ENCODE measurements around the gene PRKAR1B. TPM values are rescaled to one million over a fixed set of nuclear protein-coding genes. Genes with fewer than 3 reads are reported as not detected.

PRKAR1B gene
- polyA plus RNA-seq, 1 of the 3 experiments (the other 2 are of a cell fraction) = 63.7 TPM

DNA sequence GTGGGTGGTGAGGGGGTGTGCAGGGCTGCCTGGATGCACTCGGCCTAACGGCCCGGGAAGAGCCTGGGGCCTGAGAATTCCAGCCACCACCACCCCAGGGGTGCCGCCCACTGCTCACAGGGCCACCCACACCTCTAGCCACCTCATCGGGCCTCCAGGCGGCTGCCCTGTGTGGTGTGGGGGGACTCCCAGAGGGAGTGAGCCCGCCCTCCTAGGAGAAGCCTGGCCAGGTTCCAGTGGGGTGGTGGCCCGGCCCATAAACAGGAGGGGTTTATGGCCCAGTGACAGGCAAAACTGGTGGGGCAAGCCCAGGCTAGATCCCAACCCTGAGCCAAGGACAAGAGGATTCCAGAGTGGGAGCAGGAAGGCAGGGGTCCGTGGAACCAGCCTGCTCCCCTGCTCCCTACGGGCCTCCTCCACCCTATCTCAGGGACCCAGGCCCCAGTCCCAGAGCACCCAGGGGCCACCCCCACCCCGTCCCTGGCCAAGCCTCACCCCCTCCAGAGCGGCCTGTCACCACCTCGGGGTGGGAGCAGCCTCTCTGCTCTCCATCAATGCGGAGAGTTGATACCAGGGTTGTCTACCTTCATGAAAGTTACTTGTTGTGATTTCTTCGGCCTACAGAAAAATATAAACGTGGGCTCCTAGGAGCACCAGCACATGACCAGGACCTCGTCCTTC is 187.2 kb downstream of the PRKAR1B start:
- POLR2A ChIA-PET = no interaction called here
- Histone ChIP-seq H3K36me3 (replicated peaks in 1 of 2; ENCODE audit: control insufficient read depth in 1 of 2, insufficient read depth in 2 of 2, low read length in 1 of 2) (no peaks in the 10 kb centered on the region), H4K20me1 (ENCODE audit: insufficient read depth) (no peaks in the 10 kb centered on the region), H2AFZ (ENCODE audit: low read depth) (no peak overlapping the region), H3K9me2 (no peaks in the 10 kb centered on the region), H3K27ac (ENCODE audit: low read depth in 2 of 2, low read length in 1 of 2) (peak overlapping the region; percentile 53), H3F3A (replicated peaks; ENCODE audit: insufficient read depth) (peaks cover 9% of the 10 kb centered on the region), H3K27me3 (ENCODE audit: insufficient read depth) (no peaks in the 10 kb centered on the region), H3K79me2 (ENCODE audit: insufficient read depth) (no peaks in the 10 kb centered on the region), H3K9ac (peak overlapping the region; percentile 27; the same call in 1 of the 2 replicates), H3K9me3 (no peaks in the 10 kb centered on the region), H3K4me1 (ENCODE audit: control insufficient read depth in 1 of 2, insufficient read depth in 2 of 2, low read depth in 1 of 2, low read length in 1 of 2) (peaks cover 5 to 34% of the 10 kb centered on the region in 2 experiments; a peak in 3 of 4 replicates), H3K4me3 (ENCODE audit: low read depth in 2 of 2, low read length in 1 of 2) (no peak overlapping the region), H3K4me2 (no peak overlapping the region)
- CTCF ChIA-PET = no interaction called here
- DNase-seq = no peak
- 78% methylated on average over 13 of the region's 17 CpGs for WGBS (ENCODE audit: low lambda C conversion rate)
- TF ChIP-seq ELF1 (IDR thresholded peaks at IDR 0.05) (no peak), NFIC (IDR thresholded peaks at IDR 0.05; ENCODE audit: borderline replicate concordance) (peak; percentile 75), TCF12 (IDR thresholded peaks at IDR 0.05) (0 out of 2 replicates have a peak, but pooled peaks have one; percentile 5)

GRCh38 chr7:538764-539685 is 188.1 kb downstream of the PRKAR1B start:
- H3K4me1 ChIP-seq (ENCODE audit: control insufficient read depth in 1 of 2, insufficient read depth in 2 of 2, low read depth in 1 of 2, low read length in 1 of 2) = peaks cover 5 to 34% of the 10 kb centered on the region in 2 experiments; a peak in 3 of 4 replicates
- peak overlapping the region; percentile 82 for H3K9ac ChIP-seq
- H3K4me2 ChIP-seq = peak overlapping the region; percentile 79
- H3K36me3 ChIP-seq (replicated peaks in 1 of 2; ENCODE audit: control insufficient read depth in 1 of 2, insufficient read depth in 2 of 2, low read length in 1 of 2) = no peaks in the 10 kb centered on the region
- H3K79me2 ChIP-seq (ENCODE audit: insufficient read depth) = no peaks in the 10 kb centered on the region
- H3K27me3 ChIP-seq (ENCODE audit: insufficient read depth) = no peaks in the 10 kb centered on the region
- H2AFZ ChIP-seq (ENCODE audit: low read depth) = 0 out of 2 replicates have a peak overlapping the region, but pooled peaks have one; percentile 17
- H3K9me3 ChIP-seq = no peaks in the 10 kb centered on the region
- H3K9me2 ChIP-seq = no peaks in the 10 kb centered on the region
- peaks cover 7% of the 10 kb centered on the region for H3F3A ChIP-seq (replicated peaks; ENCODE audit: insufficient read depth)
- peak overlapping the region; percentile 50 to 90; a peak in 3 of 4 replicates for H3K27ac ChIP-seq (ENCODE audit: low read depth in 2 of 2, low read length in 1 of 2)
- 81% methylated on average over 29 of the region's 37 CpGs for WGBS (ENCODE audit: low lambda C conversion rate)
- POLR2A ChIA-PET = no interaction called here
- no peak for DNase-seq
- TF ChIP-seq, protein P1, sequence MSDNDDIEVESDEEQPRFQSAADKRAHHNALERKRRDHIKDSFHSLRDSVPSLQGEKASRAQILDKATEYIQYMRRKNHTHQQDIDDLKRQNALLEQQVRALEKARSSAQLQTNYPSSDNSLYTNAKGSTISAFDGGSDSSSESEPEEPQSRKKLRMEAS (IDR thresholded peaks at IDR 0.05; ENCODE audit: low read depth) = no peak
- TF ChIP-seq, protein P2, sequence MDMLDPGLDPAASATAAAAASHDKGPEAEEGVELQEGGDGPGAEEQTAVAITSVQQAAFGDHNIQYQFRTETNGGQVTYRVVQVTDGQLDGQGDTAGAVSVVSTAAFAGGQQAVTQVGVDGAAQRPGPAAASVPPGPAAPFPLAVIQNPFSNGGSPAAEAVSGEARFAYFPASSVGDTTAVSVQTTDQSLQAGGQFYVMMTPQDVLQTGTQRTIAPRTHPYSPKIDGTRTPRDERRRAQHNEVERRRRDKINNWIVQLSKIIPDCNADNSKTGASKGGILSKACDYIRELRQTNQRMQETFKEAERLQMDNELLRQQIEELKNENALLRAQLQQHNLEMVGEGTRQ (IDR thresholded peaks at IDR 0.05; ENCODE audit: borderline replicate concordance, low read depth, low read length) = no peak
- TF ChIP-seq FOXJ3 (CRISPR knock-in tag; IDR thresholded peaks at IDR 0.05) = no peak
- TF ChIP-seq RAD21 (IDR thresholded peaks at IDR 0.05; ENCODE audit: low read length) = no peak
- TF ChIP-seq ZBTB33 (IDR thresholded peaks at IDR 0.05; ENCODE audit: borderline replicate concordance, low read depth) = no peak
- no peak for TF ChIP-seq NRF1 (IDR thresholded peaks at IDR 0.05; ENCODE audit: low read depth, low read length)
- no peak for TF ChIP-seq GABPA (IDR thresholded peaks at IDR 0.05; ENCODE audit: low read depth)
- no peak for TF ChIP-seq IRF3 (IDR thresholded peaks at IDR 0.05; ENCODE audit: low read depth, low read length)
- no peak for TF ChIP-seq YY1 (IDR thresholded peaks at IDR 0.05; ENCODE audit: low read depth)
- TF ChIP-seq ELF1 (IDR thresholded peaks at IDR 0.05) = no peak
- no peak for TF ChIP-seq SIN3A (IDR thresholded peaks at IDR 0.05; ENCODE audit: borderline replicate concordance, low read depth, low read length)
- TF ChIP-seq TEAD4 (IDR thresholded peaks at IDR 0.05; ENCODE audit: borderline replicate concordance, insufficient read depth) = no peak
- TF ChIP-seq NFIC (IDR thresholded peaks at IDR 0.05; ENCODE audit: borderline replicate concordance) = no peak
- no peak for TF ChIP-seq FOXM1 (IDR thresholded peaks at IDR 0.05; ENCODE audit: low read depth)
- no peak overlapping the region for H3K4me3 ChIP-seq (ENCODE audit: low read depth in 2 of 2, low read length in 1 of 2)
- no peaks in the 10 kb centered on the region for H4K20me1 ChIP-seq (ENCODE audit: insufficient read depth)
- CTCF ChIA-PET = interaction anchor here (1.2 kb wide), 1 partner anchor 10 kb away, joined by 3 read pairs; no protein-coding TSS in a partner anchor
